GM18951 (cell line): ENCODE measurements around the gene LRRC8A.
A peak's percentile ranks its signal among the peaks of the same experiment; 100 is the strongest.

Experiments
- POLR2A ChIP-seq: IDR thresholded peaks from 4 replicates; pipeline ENCODE4 v1.6.1; 2011; ENCODE audit warnings: mild to moderate bottlenecking; ENCODE audit not compliant: insufficient read length, insufficient read depth; ENCODE audit errors: extremely low read depth
- in situ Hi-C: fragments of 300-500 bp; cut with MboI; formaldehyde crosslinking; loops from one replicate; pipeline ENCODE4 v1.12.0; 2022; ENCODE audit warnings: low sequenced_read_pairs, mixed read lengths, inconsistent platforms; ENCODE audit not compliant: unreplicated experiment

Gene LRRC8A

DNA sequence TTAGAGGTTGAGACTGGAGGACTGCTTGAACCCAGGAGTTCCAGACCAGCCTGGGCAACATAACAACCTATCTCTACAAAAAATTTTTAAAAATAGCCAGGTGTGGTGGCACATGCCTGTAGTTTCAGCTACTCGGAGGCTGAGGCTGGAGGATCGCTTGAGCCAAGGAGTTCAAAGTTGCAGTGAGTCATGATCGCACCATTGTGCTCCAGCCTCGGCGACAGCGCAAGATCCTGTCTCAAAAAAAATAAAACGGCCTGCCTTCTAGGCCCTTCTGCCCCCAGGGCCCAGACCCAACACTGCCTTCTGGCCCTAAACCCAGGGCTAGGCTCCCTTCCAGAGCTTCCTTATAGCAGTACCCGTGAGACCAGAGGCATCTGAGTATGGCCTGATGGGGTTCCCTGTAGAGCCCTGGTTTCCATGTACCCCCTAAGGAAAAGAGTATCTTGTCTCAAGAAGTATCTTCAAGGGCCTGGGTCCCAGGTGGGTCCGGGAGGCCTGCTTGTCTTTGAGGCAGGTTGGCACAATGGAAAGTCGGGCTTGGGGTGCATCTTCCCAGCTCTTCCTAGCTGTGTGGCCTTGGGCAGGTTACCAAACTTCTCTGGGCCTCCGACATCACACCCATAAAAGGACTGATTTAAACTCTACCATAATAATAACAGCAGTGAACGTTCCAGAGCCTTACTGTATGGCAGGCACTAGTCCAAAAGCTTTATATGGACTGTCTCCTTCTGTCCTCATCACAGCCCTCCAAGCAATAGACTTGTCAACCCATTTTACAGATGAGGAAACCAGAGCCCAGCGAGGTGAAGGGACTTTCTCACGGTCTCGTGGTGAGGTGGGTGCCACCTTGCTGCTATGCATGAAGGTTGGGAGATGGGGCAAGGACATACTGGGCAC lies 9.6 kb downstream of the LRRC8A start:
- TF ChIP-seq POLR2A, result no peak
- in situ Hi-C loops, result no loop called here

DNA sequence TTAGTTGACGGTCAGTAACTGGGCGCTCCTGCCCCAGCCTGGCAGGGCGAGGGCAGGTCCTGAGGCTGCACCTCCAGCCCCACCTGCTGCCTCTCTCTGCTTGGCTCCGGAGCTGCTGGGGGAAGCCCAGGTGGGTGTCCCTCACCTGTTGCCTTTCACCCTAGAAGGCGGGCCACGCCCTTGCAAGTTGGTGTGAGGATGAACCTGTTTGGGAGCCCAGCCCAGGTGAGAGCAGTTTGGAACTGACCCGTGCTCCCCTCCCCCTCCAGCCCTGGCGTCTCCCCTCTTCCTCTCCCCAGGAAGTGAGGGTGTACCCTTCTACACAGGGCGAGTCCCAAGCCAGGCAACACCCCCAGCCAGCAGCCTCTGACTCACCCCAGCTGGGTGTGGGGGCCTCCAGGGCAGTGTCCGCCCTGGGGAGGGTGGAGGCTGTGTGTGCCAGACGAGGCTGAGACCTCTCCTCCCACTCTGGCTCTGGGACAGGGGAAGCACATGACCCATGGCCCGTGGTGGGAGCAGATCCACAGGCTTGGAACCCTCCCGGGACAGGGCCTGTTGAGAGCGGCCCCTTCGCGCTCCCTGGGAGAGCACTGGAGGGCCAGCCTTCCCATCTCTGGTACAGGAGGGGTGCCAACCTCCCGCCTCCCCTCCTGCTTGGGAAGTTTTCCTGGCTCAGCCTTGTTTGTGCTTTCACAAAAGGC lies 10.4 kb downstream of the LRRC8A start:
- in situ Hi-C loops, result no loop called here
- TF ChIP-seq POLR2A, result no peak

DNA sequence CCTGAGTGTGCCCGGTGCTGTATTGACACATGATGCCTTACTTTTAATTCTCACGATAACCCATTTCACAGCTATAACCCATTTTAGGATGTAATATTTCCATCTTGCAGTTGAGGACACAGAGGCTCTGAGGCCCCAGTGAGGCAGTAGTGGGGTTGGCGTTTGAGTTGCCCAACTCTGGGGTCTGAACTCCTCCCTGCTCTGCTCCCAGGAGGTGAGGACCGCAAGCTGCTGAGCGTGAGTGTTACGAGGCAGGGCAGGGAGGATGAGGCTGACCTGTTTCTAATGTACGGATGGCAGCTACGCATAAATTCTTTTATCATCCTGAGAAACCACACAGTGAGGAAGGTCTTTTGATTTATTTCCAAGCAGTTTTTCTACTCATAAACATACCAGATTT lies 11.4 kb downstream of the LRRC8A start:
- in situ Hi-C loops, result no loop called here
- no peak for TF ChIP-seq POLR2A

DNA sequence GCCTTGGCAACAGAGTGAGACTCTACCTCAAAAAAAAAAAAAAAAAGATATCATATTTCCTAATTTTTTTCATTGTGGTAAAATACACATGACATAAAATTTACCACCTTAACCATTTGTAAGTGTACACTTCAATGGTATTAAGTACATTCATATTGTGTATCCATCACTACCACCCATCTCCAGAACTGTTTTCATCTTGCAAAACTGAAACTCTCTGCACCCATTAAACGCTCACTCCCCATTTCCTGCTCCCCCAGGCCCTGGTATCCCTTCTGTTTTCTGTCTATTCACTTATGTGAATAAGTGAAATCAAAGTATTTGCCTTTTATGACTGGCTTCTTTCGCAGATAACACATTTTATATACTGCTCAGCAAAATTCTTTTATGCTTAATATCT lies 12.8 kb downstream of the LRRC8A start:
- no peak for TF ChIP-seq POLR2A
- in situ Hi-C loops, result no loop called here

DNA sequence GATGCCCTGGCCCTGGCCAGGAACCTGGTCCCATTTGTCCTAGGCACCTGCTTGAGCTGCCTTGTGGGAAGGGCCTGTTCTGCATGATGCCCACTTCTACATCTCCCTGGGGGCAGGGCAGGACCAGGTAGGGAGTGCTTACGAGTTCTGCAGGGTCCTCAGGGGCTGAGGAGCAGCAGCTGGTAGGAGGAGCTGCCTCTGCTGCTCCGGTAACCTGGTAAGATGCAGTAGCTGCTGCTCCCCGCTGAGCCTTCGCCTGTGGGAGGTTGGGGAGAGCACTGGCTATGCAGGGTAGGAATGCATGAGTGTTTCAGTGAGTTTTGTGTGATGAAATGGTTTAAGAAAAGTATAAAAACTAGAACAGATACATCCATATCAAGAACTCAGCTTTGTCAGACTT lies 13.6 kb downstream of the LRRC8A start:
- TF ChIP-seq POLR2A, result no peak
- in situ Hi-C loops, result no loop called here

DNA sequence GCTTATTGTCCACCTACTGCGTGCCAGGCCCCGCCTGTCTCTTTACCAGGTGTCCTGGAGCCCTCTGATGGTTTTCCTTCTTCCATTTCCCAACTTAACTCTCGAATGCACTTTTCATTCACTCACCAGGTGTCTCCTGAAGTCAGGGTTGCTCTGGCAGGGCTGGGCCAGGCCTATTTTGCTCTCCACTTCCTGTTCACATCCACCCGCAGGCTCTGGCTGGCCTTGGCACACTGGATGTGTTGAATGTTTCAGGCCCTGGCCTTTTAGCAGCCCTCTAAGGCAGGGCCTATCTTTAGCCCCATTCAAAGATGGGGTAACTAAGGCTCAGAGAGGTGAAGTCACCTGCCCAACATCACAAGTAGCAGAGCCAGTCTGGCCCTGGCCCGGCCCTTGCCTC lies 16.4 kb downstream of the LRRC8A start:
- TF ChIP-seq POLR2A, result no peak
- in situ Hi-C loops, result no loop called here

DNA sequence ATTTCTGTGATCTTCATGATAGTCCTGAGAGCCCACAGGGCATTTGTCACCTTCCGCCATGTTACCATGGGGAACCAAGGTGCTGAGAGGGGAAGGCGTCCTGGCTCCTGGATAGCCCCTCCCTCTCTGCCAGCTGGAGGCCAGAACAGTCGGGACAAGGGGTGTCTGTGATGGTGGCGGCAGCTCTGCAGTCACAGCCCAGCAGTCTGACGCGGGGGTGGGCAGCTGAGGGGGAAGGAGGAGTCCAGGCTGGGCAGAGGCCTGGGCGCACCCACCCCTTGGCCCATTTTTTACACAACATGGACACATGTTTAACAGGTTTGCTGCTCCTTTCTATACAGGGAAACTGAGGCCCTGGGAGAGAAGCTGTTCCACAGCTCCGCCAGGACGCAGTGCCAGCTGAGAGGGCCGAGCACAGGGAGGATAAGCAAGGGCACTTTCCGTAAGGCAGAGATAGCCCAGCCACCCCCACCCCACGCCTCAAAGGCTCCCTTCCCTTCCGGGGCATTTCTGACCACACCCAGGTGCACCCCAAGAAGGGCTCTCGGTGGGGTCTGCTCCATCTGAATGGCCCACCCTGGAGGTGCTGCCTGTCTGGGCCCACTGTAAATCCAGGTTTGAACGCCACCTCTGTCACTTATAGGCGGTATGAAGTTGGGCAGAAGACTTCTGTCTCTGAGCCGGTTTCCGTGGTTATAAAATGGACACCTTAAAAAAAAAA lies 17.1 kb downstream of the LRRC8A start:
- in situ Hi-C loops, result no loop called here
- TF ChIP-seq POLR2A, result no peak

DNA sequence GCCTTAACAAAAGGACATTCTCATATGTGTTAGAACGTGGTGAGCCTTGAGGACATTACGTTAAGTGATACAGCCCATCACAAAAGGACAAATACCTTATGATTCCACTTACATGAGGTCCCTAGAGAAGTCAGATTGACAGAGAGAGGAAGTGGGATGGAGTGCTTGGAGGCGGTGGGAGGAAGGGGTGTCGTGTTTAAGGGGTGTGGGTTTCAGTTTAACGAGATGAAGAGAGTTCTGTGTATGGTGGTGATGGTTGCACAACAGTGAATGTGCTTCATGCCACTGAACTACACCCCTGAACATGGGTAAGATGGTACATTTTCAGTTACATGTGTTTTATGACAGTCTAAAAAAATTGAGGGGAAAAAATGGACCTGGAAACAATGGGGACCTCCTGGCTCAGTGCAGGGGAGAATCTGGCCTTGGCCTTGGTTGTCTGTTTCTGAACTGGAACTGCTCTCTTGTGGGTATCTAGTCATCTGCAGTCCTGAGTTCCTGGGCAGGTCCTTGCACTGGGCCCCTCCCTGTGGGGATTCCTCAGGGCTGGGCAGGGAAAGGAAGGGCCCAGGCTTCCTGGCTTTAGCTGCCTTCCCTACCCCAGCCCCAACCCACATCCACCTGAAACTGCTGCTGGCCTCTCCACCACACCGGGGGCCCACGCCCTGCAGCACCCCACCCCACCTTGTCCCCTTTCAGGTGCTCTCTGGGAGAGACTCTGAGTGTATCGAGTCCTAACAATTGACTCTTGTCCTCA lies 17.8 kb downstream of the LRRC8A start:
- TF ChIP-seq POLR2A, result no peak
- in situ Hi-C loops, result no loop called here

DNA sequence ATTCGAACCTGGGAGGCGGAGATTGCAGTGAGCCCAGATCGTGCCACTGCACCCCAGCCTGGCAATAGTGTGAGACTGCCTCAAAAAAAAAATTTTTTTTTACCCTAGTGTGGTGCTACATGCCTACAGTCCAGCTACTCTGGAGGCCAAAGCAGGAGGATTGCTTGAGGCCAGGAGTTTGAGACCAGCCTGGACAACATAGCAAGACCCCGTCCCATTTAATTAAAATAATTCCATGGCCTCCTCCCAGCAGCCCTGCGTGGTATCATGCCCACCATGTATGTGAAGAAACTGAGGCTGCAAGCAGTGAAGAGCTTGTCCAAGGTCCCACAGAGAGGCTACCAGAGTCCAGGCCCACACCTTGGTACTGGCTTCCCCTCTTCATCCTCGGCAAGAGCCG lies 19.4 kb downstream of the LRRC8A start:
- no peak for TF ChIP-seq POLR2A
- in situ Hi-C loops, result no loop called here

DNA sequence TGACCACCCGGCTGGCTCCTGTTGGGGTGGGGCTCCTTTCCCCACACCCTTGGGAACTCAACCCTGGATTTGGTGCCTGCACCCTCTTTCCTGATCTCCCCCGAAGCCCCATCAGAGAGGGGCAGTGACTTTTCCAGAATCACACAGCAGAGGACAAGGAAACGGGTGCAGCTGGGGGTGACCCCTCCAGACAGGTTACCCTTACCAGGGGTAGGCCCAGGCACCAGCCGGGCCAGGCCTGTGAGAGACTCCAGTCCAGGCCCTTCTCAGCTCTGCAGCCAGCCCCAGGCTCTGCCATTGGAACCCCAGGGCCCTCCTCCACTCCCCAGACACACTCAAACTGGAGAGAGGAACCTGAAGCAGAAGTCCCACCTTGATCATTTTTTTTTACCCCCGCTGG lies 19.9 kb downstream of the LRRC8A start:
- in situ Hi-C loops, result no loop called here
- TF ChIP-seq POLR2A, result no peak

DNA sequence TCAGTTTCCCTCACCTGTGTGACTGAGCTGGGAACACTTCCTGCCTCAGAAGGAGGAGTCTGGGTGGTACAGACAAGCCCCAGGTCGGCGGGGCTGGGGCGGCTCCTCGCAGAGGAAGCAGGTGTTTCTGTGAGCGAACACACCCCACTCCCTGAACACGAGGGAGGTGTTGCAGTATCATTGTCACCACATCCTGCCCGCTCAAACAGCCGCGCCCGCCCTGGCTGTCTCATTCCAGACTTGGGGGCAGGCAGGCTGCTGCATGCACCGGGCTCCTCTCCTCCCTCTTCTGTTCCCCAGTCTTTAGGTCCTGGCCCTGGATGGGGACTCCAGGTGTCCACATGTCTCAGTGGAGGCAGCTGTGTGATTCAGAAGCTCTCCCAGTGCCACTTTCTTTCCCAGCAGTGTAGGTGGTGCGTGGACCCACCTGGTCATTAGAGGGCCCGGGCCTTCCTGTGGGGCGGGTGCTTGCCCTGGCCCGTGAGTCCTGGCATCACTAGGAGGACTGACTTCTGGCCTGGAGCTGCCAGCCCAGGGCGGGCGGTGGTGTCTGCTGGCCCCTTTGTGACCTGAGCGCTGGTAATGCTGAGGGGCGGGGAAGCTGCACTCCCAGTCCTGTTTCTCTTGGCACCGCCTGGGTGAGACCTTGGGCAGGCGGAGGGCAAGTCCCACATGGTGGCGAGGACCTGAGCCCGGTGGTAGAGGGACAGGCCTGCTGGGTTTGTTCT lies 20.6 kb downstream of the LRRC8A start:
- peak; percentile 37 for TF ChIP-seq POLR2A
- in situ Hi-C loops, result no loop called here

DNA sequence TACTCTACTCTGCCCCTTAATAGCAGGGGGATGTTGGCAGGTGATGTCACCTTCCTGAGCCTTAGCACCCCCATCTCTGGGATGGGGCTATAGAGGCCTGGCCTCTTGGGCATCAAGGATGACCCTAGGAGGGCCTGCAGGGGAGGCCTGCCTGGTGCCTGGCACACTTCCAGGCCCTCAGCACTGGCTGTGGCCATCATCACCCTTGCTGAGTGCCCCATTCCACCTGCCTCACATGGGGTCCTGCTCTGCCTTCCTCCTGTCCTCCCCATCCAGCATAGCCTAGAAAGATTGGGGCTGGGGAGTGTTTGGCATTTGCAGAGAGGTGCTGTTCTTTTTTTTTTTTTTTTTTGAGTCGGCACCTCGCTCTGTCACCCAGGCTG lies 21.1 kb downstream of the LRRC8A start:
- in situ Hi-C loops, result no loop called here
- TF ChIP-seq POLR2A, result no peak
